ENCODE measurements around the gene UPP1. TPM values are rescaled to one million over a fixed set of nuclear protein-coding genes. Genes with fewer than 3 reads are reported as not detected.

The UPP1 gene
- total RNA-seq = 4.1 TPM

DNA sequence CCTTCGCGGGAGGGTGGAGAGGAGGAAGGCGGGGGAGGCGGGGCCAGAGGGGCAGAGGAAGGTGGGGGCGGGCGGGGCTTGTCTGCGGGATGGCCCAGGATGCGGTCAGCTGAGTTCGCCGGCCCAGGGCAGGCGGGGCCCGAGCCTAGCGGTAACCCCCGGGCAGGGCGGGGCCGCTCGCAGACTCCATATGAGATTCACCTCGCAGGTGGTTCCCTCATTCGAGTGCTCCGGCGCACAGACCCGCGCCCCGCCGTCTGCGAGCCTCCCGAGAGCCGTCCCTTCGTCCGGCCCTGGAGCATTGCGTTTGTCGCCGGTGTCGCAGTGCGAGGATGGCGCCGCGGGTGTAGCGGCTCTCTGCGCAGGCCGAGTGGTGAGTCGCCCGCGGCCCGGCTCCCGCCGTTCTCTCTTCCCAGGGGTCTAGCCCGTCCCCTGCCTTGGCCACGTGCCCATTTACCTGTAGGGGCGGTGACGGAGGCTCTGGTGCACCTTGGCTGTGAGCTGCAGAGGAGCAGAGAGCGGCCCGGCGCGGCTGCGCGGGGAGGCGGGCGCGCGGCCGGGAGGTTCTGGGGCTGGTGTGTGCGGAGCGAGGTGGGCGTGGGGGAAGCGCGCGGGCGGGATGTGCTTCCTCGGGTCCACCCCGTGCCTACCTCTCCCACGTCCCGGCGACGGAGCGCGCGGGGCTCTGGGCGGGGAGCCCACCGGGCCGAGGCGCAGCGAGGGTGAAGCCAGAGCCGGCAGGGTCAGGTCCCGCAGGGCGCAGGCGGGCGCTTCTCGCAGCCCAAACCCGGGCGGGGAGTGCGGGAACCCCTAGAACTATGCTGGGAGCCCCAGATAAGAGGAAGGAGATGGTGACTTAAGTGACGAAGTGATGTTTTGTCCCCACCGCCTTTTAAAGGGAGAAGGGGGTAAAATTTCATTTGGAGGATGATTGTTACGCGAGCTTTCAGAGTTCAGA is at the start of gene UPP1:
Gene UPP1, plus strand, starts transcription at position 220 of the 958 bp plus-strand sequence. CDS start 5,519 bp downstream, outside the sequence.

Other genes starting within 250 kb of the UPP1 start
- 0.94 TPM for gene PKD1L1, start 140.8 kb upstream of the UPP1 start, total RNA-seq
- 27.5 TPM for gene HUS1, start 109.7 kb upstream of the UPP1 start, total RNA-seq
- gene SUN3, start 60.2 kb upstream of the UPP1 start, total RNA-seq = not detected
- gene C7orf57, start 53.7 kb upstream of the UPP1 start, total RNA-seq = 1.3 TPM
- gene ABCA13, start 82.2 kb downstream of the UPP1 start, total RNA-seq = under 0.01 TPM